Measurements from ENCODE around the gene DNAJB13.
"Not testable (repeated sequence)": the region's sequence is repeated elsewhere in the genome, so short reads cannot be mapped to it uniquely, and the experiment has no call there.

The DNAJB13 gene, protein sequence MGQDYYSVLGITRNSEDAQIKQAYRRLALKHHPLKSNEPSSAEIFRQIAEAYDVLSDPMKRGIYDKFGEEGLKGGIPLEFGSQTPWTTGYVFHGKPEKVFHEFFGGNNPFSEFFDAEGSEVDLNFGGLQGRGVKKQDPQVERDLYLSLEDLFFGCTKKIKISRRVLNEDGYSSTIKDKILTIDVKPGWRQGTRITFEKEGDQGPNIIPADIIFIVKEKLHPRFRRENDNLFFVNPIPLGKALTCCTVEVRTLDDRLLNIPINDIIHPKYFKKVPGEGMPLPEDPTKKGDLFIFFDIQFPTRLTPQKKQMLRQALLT

DNA sequence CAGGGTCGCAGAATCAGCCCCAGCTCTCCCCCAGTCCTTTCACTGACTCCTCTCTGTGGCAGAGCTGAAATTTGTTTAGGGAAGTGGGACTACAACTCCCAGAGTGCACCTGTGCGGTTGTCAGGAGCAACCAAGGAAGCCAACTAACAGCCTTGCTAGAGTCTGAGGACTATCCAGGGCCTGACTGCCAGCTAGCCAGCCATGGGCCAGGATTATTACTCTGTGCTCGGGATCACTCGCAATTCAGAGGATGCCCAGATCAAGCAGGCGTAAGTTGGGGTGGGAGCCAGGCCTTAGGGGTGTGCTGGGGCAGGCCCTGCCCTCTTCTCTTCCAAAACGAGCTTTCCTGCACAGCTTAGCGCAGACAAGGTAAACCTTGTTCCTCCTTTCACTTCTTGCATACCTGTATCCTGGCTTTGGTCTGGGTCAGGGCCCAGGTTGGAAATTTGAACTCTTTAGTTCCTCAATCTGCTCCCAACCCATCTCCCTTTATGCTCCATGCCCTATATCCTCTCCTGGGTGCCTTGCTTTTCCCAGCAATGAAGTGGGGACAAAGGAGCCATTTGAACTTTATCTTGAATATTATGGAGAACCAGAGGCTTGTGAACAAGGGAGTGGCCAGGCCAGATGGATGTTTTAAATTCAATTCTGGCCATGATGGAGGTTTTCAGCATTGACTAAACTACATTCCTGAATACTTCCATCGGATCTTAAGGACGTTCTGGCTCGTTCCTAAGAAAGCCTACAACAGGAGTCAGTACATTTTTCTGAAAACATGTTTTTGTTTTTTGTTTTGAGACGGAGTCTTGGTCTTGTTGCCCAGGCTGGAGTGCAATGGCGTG lies at the start of gene DNAJB13:
Gene DNAJB13 (plus strand): TSS at position 158 of the 842 bp plus-strand sequence. CDS start 44 bp downstream, at position 202.
- no peak for DNase-seq

DNA sequence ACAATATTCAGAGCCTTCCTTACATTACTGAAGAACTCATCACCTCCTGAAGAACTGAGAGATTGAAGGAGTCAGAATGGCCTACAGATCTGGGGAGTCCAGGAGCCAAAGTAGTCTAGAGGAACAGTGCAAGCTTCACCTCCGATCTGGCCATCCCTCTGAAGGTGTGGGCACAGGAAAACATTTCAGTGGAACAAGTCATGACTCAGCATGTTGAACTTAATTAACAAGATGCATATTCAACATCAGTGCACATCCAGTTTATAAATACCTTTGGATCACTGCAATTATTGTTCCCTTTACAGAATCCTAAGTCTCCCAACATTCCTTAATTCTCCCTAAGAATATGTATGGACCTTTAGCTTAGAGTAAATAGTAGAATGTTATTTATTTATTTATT lies 48.5 kb upstream of the DNAJB13 start:
- DNase-seq, result no peak

- no peak for DNase-seq
These were observed 43.6 kb upstream of the DNAJB13 start for GRCh38 chr11:73907191-73907590.

DNA sequence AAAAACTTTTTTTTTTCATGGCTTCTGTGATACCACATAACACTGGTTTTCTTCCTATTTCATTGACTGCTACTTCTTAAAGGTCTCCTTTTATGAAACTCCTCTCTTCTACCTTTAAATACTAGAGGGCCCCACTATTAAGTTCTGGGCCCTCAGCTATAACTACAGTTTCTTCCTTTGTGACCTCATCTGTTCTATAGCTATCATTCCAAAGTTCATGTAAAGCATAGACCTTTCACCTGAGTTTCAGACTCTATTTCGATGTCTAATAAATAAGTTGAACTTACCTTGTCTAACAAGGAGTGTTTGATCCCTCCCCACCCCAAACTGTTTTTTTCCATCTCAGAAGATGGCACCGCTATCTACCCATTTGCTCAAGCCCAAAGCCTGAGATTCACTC lies 38.8 kb upstream of the DNAJB13 start:
- DNase-seq, result no peak

DNA sequence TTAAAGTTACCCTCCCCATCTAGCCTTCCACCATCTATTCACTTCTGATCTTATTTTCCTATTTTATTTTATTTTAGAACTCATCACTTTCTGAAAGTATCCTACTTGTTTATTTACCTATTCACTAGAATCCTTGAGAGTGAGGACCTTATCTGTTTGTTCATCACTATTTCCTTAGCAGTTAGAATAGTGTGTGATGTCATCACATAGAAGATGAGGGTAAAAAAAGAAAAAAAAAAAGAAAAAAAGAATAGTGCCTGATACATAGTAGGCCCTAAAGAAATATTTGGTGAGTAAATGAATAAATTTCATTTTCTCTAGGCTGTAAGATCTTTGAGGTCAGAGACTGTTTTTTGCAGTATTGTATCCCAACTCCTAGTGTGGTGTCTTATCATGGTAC lies 37.4 kb upstream of the DNAJB13 start:
- DNase-seq, result no peak

DNA sequence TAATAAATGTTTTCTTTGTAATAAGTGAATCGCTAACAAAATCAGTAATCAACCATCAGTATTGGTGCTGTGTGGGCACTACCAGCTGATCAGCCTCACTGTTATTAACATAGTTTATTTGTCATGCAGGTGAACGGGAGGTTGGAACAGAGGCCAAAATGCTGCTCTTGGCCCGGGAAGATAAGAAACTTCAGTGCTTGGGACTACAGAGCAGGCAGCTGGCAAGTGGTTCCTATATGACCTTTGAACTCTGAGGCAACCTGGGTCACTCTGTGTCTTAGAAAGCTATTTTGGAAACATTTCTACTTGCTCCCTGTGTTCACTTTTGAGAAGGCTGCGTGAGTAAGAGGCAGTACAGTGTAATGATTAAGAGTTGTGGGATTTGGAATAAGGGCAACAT lies 36.5 kb upstream of the DNAJB13 start:
- no peak for DNase-seq

DNA sequence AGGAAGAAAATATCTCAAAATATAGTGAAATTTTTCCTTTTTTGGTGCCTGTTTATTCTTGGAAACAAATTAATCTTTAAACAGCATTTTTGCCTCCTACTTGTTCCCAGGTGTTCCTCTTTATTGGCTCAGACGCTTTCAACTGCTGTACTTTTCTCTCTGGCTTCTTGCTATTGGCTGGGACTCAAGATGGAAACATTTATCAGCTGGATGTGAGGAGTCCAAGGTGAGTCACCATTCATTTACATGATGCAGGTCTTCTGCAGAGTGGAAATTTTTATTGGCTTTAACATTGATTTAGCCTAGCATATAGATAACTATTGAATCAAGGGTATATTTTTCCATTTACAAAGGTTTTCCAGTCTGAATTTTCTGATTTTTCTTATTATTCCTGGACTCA lies 34.4 kb upstream of the DNAJB13 start:
- no peak for DNase-seq

DNA sequence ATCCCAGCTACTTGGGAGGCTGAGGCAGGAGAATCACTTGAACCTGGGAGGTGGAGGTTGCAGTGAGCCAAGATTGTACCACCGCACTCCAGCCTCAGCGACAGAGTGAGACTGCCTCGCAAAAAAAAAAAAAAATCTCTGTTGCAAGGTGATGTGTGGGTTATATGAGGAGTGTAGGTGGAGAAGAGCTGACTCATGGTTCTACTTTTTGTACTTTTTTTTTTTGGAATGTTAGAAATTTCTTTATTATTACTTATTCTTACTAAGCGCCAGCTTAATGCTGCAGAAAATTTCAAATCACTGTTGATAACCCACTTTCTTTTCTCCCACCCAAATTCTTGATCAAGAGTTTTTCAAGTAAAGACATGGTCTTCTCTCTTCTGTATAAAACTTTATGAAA lies 29.6 kb upstream of the DNAJB13 start:
- DNase-seq, result no peak

DNA sequence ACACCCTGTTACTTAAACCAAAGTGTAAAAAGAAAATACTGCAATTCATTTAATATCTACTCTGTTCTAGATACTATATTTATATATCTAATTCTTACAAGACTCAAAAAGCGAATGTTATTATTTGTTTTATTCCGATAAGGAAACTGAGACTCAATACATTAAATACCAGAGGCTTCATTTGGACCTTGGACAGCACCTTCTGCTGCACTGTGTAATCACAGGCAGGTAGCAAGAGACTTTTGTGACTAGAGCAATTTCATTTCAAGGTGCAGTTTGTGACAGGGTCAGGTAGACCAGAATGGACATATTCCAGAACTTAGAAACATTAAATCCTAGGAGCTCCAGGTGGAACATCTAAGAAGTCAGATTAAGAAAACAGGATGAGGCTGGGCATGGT lies 21.4 kb upstream of the DNAJB13 start:
- no peak for DNase-seq

GRCh38 chr11:73931039-73931645 lies 19.7 kb upstream of the DNAJB13 start:
- no peak for DNase-seq

GRCh38 chr11:73931951-73932350 lies 18.9 kb upstream of the DNAJB13 start:
- DNase-seq, result no peak

GRCh38 chr11:73932781-73933180 lies 18.0 kb upstream of the DNAJB13 start:
- no peak for DNase-seq

- not testable (repeated sequence) for DNase-seq
These were observed 14.8 kb upstream of the DNAJB13 start for GRCh38 chr11:73936047-73936446.

DNA sequence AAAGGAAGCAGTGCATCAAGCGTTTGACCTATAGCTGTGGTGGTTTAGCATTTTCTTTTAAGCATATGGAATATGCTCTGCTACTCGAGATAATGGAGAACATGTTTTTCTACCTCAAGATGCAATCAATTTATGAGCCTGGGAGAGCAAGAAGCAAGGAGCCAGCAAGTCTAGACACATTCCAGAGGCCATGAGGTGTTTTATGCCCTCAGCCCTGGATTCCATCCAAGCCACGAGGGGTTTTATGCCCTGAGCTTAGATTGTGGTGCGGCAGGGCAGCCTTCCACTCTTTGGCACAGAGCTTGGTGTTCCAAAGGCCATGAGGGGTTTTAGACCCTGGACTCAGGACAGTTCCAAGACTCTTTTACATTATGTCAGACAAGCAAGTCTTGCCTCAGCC lies 11.7 kb upstream of the DNAJB13 start:
- no peak for DNase-seq

DNA sequence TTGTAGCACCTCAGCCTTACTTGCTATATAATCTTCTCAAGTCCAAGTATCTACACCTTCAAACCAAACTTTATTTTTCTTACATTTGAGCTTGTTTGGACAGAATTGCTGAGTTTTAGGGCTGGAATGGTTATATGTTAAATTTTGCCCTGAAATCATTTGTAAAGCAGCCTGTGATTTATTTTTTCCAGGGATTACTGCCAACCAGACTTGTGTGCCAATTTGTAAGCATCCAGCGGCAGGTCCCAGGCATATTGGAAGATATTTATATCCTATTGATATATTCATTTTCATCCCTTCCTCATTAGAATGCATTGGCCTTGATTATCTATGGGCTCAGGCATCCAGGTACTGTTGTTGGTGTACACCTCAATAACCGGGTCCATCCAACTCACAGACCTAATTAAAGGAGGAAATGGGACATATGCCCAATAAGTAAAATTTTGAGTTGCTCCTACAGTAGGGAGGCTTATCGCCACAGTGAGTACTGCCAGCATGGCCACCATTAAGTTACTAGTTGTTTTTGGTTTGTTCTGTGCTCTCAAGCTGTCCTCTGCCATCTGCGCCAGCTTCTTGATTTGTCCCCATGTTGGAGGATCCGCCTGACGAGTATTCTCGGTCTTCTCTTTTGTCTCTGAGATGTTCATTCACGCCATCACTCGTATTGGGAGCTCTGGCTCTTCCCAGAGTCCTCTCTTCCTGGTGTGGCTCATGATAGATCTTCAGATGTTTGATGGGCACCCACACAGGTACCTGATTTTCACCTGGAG lies 9.8 kb upstream of the DNAJB13 start:
- DNase-seq, result no peak

DNA sequence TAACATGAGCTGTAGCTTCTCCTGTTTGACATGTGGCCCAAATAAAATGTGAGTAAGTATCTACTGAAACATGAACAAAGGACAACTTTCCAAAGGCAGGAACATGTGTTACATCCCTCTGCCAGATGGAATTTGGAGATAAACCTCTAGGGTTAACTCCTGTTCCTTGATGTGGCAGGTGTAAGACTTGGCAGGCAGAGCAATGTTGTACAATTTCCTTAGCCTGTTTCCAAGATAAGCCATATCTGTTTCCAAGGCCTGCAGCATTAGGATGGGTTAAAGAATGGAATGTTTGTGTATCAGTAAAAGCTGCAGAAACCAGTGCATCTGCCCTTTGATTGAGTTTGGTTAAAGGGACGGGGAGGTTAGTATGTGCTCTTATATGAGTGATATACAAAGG lies 8.8 kb upstream of the DNAJB13 start:
- DNase-seq, result no peak

GRCh38 chr11:73944085-73944484 lies 6.7 kb upstream of the DNAJB13 start:
- DNase-seq, result no peak

DNA sequence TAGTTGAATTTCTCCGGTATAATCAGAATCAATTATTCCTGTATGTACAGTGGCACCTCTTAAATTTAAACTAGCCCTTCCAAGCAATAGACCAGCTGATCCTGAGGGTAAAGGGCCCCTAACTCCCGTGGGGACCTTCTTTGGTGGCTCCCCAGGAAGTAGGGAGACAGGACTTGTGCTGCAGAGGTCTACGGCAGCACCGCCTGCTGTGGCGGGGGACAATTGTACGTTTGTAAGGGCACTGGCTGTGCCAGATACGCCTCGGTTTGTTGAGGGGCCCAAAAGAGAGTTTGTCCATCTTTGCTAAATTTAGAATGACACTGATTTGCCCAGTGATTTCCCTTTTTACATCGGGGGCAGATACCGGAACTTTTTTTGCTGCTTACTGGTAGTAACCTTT lies 5.9 kb upstream of the DNAJB13 start:
- no peak for DNase-seq

DNA sequence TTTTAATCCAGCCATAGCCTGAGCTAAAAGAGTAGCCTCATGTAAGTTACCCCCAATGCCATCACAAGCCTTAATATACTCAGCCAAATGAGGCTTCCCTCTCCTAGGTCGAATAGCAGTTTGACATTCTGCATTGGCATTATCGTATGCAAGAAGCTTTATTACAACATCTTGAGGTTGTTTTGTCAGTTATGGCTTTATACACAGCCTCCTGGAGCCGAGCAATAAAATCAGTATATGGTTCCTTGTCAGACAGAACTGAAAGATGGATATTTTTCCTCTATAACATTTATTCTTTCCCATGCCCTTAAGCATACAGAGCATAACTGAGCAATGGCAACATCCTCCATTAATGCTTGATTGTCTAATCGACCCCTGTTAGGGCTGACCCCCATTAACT lies 5.4 kb upstream of the DNAJB13 start:
- no peak for DNase-seq

DNA sequence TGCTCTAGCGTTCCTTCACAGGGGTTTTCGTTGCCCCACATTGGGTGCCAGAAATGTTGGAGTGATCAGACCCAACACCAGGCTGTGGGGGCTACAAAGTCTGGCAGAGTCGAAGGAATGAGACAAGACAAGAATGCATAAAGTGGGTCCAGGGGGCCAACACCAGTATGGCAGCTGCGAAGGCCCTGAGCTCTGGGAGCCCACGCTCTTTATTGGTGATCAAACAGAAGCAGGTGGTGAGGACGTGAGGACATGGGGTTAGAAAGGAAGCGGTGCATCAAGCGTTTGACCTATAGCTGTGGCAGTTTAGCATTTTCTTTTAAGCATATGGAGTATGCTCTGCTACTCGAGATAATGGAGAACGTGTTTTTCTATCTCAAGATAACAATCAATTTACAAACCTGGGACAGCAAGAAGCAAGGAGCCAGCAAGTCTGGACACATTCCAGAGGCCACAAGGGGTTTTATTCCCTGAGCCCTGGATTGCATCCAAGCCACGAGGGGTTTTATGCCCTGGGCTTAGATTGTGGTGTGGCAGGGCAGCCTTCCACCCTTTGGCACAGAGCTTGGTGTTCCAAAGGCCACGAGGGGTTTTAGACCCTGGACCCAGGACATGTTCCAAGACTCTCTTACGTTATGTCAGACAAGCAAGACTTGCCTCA lies 3.9 kb upstream of the DNAJB13 start:
- no peak for DNase-seq

DNA sequence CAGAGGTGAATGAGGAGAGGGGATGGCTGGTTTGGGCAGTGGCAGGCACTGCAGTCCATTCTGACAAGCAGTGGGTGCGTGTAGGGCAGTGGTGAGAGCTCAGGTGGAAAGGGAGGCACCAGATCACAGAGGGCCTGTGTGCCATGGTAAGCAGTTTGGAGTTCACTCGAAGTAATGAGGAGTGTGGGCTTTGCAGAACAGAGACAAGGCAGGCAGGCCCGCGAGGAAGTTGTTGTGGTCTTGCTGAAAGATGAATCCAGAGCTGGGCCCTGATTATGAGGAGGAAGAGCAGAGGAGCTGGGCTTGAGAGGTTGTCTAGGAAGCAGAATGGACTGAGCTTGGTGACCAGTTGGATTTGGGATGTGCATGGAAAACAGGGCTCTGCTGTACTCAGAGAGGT lies 1.6 kb upstream of the DNAJB13 start:
- DNase-seq, result no peak

DNA sequence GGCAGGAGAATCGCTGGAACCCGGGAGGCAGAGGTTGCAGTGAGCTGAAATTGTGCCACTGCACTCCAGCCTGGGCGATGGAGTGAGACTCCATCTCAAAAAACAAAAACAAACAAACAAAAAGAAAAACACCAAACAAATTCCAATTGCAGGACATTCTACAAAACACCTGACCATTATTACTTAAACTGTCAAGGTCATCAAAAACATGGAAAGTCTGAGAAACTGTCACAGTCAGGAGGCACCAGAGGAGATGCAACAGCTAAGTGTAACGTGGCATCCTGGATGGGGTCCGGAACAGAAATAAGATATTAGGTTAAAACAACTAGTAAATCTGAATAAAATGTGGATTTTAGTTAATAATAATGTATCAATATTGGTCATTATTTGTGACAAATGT lies 914 bp upstream of the DNAJB13 start:
- DNase-seq, result no peak

DNA sequence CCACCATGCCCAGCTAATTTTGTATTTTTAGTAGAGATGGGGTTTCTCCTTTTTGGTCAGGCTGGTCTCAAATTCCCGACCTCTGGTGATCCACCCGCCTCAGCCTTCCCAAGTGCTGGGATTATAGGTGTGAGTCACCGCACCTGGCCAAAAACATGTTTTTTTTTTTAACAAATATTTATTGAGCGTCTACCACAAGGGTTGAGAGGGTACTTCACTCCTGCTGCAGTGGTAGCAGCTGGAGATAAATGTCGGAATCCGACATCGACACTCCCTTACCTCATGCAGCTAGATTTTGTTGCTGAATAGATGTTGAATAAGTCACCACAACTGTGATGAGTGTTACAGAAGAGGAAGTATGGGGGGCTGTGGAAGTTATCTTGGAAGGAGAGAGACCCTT lies 971 bp downstream of the DNAJB13 start:
- DNase-seq, result no peak

Data from activated CD4-positive, alpha-beta T cell treated with anti-CD3 and anti-CD28 coated beads for 1 hour (primary cell).